Epithelial cell of esophagus (primary cell): ENCODE data around the gene NUP54.

Source experiments
- DNase-seq: peaks from one replicate; pipeline ENCODE4 v3.0.0; 2010; ENCODE audit warnings: low read depth
- H3K4me3 ChIP-seq: 2 replicates; pipeline ENCODE4 v1.5.1; 2011; ENCODE audit warnings: mild to moderate bottlenecking, low read length, control low read depth
- CTCF ChIP-seq: IDR thresholded peaks from 2 replicates; pipeline ENCODE4 v1.5.1; 2011; ENCODE audit warnings: low read depth, mild to moderate bottlenecking, low read length, control low read depth, inconsistent platforms; ENCODE audit not compliant: insufficient read depth; ENCODE audit errors: missing control alignments

NUP54 gene

GRCh38 chr4:76177709-76178108, 29.5 kb upstream of the NUP54 start:
- TF ChIP-seq CTCF, result no peak
- DNase-seq, result no peak
- H3K4me3 ChIP-seq, result no peak overlapping the region

- TF ChIP-seq CTCF, result no peak
- no peak for DNase-seq
- H3K4me3 ChIP-seq, result no peak overlapping the region
Observed at GRCh38 chr4:76175336-76175735, 27.1 kb upstream of the NUP54 start.

- no peak for TF ChIP-seq CTCF
- no peak for DNase-seq
- no peak overlapping the region for H3K4me3 ChIP-seq
Observed at GRCh38 chr4:76174216-76174615, 26.0 kb upstream of the NUP54 start.

GRCh38 chr4:76168688-76169087, 20.5 kb upstream of the NUP54 start:
- no peak for TF ChIP-seq CTCF
- H3K4me3 ChIP-seq, result no peak overlapping the region
- DNase-seq, result no peak

GRCh38 chr4:76166480-76166879, 18.3 kb upstream of the NUP54 start:
- no peak for DNase-seq
- no peak overlapping the region for H3K4me3 ChIP-seq
- TF ChIP-seq CTCF, result no peak

- TF ChIP-seq CTCF, result no peak
- DNase-seq, result no peak
- no peak overlapping the region for H3K4me3 ChIP-seq
Observed at GRCh38 chr4:76160355-76160754, 12.2 kb upstream of the NUP54 start.

- peak; percentile 37 for DNase-seq
- H3K4me3 ChIP-seq, result no peak overlapping the region
- TF ChIP-seq CTCF, result no peak
Observed at GRCh38 chr4:76156635-76157034, 8.4 kb upstream of the NUP54 start.
